ENCODE data around the gene IGLL5. TPM values are rescaled to one million over a fixed set of nuclear protein-coding genes. Genes with fewer than 3 reads are reported as not detected.

The IGLL5 gene
- total and polyA plus RNA-seq, 2 experiments from 2014 or later: not detected

- no peak for DNase-seq
- in situ Hi-C loops (cut with MboI): no loop called here
Measured at GRCh38 chr22:22936915-22937656, 49.5 kb downstream of the IGLL5 start.

GRCh38 chr22:22937894-22938480 lies 50.4 kb downstream of the IGLL5 start:
- Histone ChIP-seq H3K4me2 (ENCODE audit: unreplicated experiment) (no peak overlapping the region), H3K79me2 (ENCODE audit: insufficient read depth) (no peaks in the 10 kb centered on the region), H3K27me3 (replicated peaks; ENCODE audit: insufficient read depth) (no peaks in the 10 kb centered on the region), H3K9me2 (ENCODE audit: insufficient read depth) (no peaks in the 10 kb centered on the region), H3K9ac (no peak overlapping the region), H3K4me3 (no peak overlapping the region), H3K4me1 (ENCODE audit: insufficient read depth) (no peaks in the 10 kb centered on the region), H3K36me3 (ENCODE audit: low read depth) (no peaks in the 10 kb centered on the region), H3K9me3 (ENCODE audit: low read depth) (no peaks in the 10 kb centered on the region), H2AFZ (no peak overlapping the region), H3K27ac (no peak overlapping the region), H3F3A (ENCODE audit: insufficient read depth) (no peaks in the 10 kb centered on the region), H4K20me1 (ENCODE audit: insufficient read depth) (no peaks in the 10 kb centered on the region)
- in situ Hi-C loops (cut with MboI): no loop called here
- 44 to 45% methylated on average over 3 of the region's 3 CpGs for WGBS, 2 experiments (ENCODE audit: low coverage in 1 of 2, low lambda C conversion rate in 2 of 2, missing lambda C conversion rate in 2 of 2)
- DNase-seq: no peak
- TF ChIP-seq EZH2 (IDR thresholded peaks at IDR 0.05; ENCODE audit: insufficient read depth, poor library complexity, severe bottlenecking) (no peak), EZH2phosphoT487 (IDR thresholded peaks at IDR 0.05; ENCODE audit: insufficient read depth, low read depth) (no peak)

More at GRCh38 chr22:22936915-22937656, 49.5 kb downstream of the IGLL5 start:
- H4K20me1 ChIP-seq (ENCODE audit: insufficient read depth): no peaks in the 10 kb centered on the region
- no peaks in the 10 kb centered on the region for H3K9me2 ChIP-seq (ENCODE audit: insufficient read depth)
- H3K27me3 ChIP-seq (replicated peaks; ENCODE audit: insufficient read depth): no peaks in the 10 kb centered on the region
- H3K4me3 ChIP-seq: no peak overlapping the region
- H3K27ac ChIP-seq: no peak overlapping the region
- no peak overlapping the region for H2AFZ ChIP-seq
- no peak overlapping the region for H3K4me2 ChIP-seq (ENCODE audit: unreplicated experiment)
- TF ChIP-seq EZH2 (IDR thresholded peaks at IDR 0.05; ENCODE audit: insufficient read depth, poor library complexity, severe bottlenecking): no peak
- no peak for TF ChIP-seq EZH2phosphoT487 (IDR thresholded peaks at IDR 0.05; ENCODE audit: insufficient read depth, low read depth)
- no peaks in the 10 kb centered on the region for H3K36me3 ChIP-seq (ENCODE audit: low read depth)
- H3F3A ChIP-seq (ENCODE audit: insufficient read depth): no peaks in the 10 kb centered on the region
- H3K4me1 ChIP-seq (ENCODE audit: insufficient read depth): no peaks in the 10 kb centered on the region
- H3K79me2 ChIP-seq (ENCODE audit: insufficient read depth): no peaks in the 10 kb centered on the region
- no peaks in the 10 kb centered on the region for H3K9me3 ChIP-seq (ENCODE audit: low read depth)
- WGBS, 2 experiments (ENCODE audit: low coverage in 1 of 2, low lambda C conversion rate in 2 of 2, missing lambda C conversion rate in 2 of 2): 69 to 73% methylated on average over 6 of the region's 6 CpGs
- H3K9ac ChIP-seq: no peak overlapping the region

GRCh38 chr22:22938672-22939587 lies 51.3 kb downstream of the IGLL5 start:
- DNase-seq: no peak
- Histone ChIP-seq H4K20me1 (ENCODE audit: insufficient read depth) (no peaks in the 10 kb centered on the region), H3K9me3 (ENCODE audit: low read depth) (no peaks in the 10 kb centered on the region), H3K27me3 (replicated peaks; ENCODE audit: insufficient read depth) (no peaks in the 10 kb centered on the region), H3K27ac (no peak overlapping the region), H3K9me2 (ENCODE audit: insufficient read depth) (no peaks in the 10 kb centered on the region), H3K4me2 (ENCODE audit: unreplicated experiment) (no peak overlapping the region), H3K79me2 (ENCODE audit: insufficient read depth) (no peaks in the 10 kb centered on the region), H3K4me1 (ENCODE audit: insufficient read depth) (no peaks in the 10 kb centered on the region), H3K4me3 (no peak overlapping the region), H3K36me3 (ENCODE audit: low read depth) (no peaks in the 10 kb centered on the region), H2AFZ (no peak overlapping the region), H3F3A (ENCODE audit: insufficient read depth) (no peaks in the 10 kb centered on the region), H3K9ac (no peak overlapping the region)
- in situ Hi-C loops (cut with MboI): no loop called here
- WGBS, 2 experiments (ENCODE audit: low coverage in 1 of 2, low lambda C conversion rate in 2 of 2, missing lambda C conversion rate in 2 of 2): 30 to 33% methylated on average over 8 of the region's 8 CpGs
- TF ChIP-seq EZH2phosphoT487 (IDR thresholded peaks at IDR 0.05; ENCODE audit: insufficient read depth, low read depth) (no peak), EZH2 (IDR thresholded peaks at IDR 0.05; ENCODE audit: insufficient read depth, poor library complexity, severe bottlenecking) (no peak)

- no peak for DNase-seq
Measured at GRCh38 chr22:22939588-22940368, 52.2 kb downstream of the IGLL5 start.

More at GRCh38 chr22:22939588-22940368, 52.2 kb downstream of the IGLL5 start:
- no peak overlapping the region for H3K4me3 ChIP-seq
- in situ Hi-C loops (cut with MboI): no loop called here
- no peak overlapping the region for H2AFZ ChIP-seq
- WGBS, 2 experiments (ENCODE audit: low coverage in 1 of 2, low lambda C conversion rate in 2 of 2, missing lambda C conversion rate in 2 of 2): 55 to 59% methylated on average over 11 of the region's 11 CpGs
- no peaks in the 10 kb centered on the region for H3K9me2 ChIP-seq (ENCODE audit: insufficient read depth)
- no peaks in the 10 kb centered on the region for H3K79me2 ChIP-seq (ENCODE audit: insufficient read depth)
- no peaks in the 10 kb centered on the region for H3K36me3 ChIP-seq (ENCODE audit: low read depth)
- no peak overlapping the region for H3K27ac ChIP-seq
- TF ChIP-seq EZH2 (IDR thresholded peaks at IDR 0.05; ENCODE audit: insufficient read depth, poor library complexity, severe bottlenecking) (no peak), EZH2phosphoT487 (IDR thresholded peaks at IDR 0.05; ENCODE audit: insufficient read depth, low read depth) (no peak)
- no peaks in the 10 kb centered on the region for H4K20me1 ChIP-seq (ENCODE audit: insufficient read depth)
- no peak overlapping the region for H3K9ac ChIP-seq
- no peaks in the 10 kb centered on the region for H3K27me3 ChIP-seq (replicated peaks; ENCODE audit: insufficient read depth)
- no peak overlapping the region for H3K4me2 ChIP-seq (ENCODE audit: unreplicated experiment)
- no peaks in the 10 kb centered on the region for H3K4me1 ChIP-seq (ENCODE audit: insufficient read depth)
- no peaks in the 10 kb centered on the region for H3K9me3 ChIP-seq (ENCODE audit: low read depth)
- no peaks in the 10 kb centered on the region for H3F3A ChIP-seq (ENCODE audit: insufficient read depth)
